ENCODE results near the gene DNAJC7.
"Not testable (repeated sequence)": the region's sequence is repeated elsewhere in the genome, so short reads cannot be mapped to it uniquely, and the experiment has no call there.

DNAJC7 gene

DNA sequence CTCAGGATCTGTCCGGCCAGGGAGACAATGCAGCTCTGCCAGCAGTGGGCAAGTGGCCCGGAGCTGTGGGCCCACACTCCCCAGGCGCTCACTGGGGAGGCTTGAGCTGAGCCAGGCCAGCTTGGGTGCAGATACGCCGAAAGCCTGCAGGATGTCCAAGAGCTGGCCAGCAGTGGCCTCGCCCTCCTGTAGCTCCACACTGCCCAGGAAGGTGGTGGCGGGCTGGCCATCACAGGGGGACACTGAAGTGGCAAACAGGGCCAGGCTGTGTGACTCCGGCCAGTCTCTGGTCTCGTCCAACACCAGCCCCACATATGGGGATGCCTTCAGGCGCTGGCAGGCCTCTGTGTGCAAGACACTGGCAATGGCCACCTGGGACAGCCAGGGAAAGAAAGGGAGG, 23.6 kb upstream of the DNAJC7 start:
- DNase-seq = no peak

- no peak for DNase-seq
Observed at GRCh38 chr17:42039794-42040763, 22.8 kb upstream of the DNAJC7 start.

GRCh38 chr17:42038221-42038973, 21.2 kb upstream of the DNAJC7 start:
- no peak for DNase-seq

GRCh38 chr17:42034059-42034458, 16.8 kb upstream of the DNAJC7 start:
- no peak for DNase-seq

GRCh38 chr17:42031584-42031983, 14.3 kb upstream of the DNAJC7 start:
- no peak for DNase-seq

DNA sequence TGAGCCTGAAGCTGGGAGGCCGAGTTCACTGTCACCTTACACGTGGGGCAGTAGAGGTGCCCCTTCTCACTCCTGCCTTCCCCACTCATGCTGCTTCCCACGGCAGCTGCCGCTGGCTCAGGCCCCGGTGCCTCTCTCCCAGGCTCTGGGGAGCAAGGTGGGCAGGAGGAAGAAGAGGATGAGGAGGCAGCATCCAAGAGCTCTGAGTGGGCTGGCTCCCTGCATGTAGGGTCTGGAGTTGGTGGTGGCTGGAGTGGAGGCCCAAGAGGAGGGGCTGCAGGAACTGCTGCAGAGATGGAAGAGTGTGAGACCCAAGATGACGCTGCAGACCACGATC, 11.5 kb upstream of the DNAJC7 start:
- DNase-seq = no peak

DNA sequence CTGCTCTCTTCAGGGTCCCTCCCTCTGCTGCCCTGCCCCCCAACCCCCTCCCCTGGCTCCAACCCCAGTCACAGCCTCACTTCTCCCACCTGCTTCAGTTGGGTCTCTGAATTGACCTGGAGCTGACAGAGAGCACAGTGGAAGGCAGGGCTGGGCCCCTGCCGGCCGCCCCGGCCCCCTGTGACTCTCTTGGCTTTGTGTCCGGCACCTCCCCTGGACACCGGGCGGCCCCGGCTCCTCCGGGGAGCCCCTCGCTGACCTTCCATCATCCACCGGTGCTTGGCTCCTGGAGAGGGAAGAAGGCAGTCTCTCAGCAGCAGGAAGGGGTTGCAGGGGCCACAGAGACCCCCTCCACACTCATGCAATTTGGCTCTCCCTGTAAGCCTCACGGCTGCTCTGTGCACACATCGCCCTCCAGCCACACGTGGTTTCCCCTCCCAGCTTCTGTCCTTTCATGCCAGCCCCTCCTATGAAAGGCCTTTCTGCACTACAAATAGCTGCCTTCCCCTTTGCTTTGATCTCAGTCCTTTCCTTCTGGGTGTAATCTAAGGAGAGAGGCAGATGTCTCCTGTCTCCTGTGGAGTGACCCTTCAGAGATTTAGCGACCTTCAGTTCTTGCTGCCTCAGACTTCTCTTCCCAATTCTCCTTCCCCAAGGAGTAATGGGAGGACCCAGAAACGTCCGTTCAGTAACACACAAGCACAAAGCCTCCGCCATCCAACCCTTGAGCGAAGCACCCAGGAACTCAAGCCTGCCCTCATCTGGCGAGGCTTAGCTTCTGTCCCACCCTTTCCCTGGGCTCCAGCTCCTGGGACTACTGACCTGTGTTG, 10.9 kb upstream of the DNAJC7 start:
- no peak for DNase-seq

DNA sequence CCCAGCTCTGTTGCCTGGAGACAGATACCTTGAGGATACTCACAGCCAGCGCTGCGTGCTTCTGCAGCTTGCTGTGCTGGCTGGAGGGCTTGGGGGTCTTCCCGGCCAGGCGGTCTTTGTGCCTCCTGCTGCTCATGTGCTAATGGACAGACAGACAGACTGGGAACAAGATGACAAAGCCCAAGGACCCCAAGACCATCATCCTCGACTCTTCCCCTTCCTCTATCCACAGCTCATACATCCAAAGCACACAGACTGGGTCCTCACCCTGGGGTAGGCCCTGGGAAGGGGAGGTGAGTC, 10.3 kb upstream of the DNAJC7 start:
- no peak for DNase-seq

DNA sequence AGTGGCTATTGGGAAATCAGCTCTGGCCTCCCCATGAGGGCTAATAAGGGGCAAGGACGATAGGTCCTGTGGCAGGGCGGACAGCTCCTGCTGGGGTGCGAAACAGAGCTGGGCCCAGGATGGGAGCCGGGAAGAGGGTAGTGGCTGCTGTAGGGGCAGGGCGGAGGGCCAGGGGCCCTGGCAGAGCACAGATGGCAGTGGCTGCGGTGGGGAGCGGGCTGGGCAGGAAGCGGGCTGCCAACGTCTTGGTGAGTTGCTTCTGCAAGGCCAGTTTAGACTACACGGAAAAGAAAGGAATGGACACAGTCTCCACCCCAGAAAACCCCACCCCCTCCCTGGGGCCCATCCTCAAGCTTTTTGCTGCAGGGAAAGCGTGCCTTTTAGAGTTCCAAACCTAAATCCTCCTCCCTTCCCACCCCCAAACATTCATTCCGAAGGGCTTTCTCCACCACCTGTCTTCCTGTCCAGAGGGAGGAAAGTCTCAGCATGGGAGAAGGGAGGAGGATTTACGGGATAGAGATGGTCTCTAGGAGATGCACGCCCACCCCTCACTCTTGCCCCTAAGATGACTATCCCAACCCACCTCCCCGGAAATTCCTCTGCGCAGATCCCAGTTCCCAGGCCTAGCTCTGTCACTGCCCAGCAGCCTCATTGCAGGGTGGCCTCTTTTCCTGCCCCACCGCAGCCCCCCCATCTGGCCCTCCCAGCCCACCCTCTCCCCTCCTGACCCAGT, 9.8 kb upstream of the DNAJC7 start:
- DNase-seq = no peak

DNA sequence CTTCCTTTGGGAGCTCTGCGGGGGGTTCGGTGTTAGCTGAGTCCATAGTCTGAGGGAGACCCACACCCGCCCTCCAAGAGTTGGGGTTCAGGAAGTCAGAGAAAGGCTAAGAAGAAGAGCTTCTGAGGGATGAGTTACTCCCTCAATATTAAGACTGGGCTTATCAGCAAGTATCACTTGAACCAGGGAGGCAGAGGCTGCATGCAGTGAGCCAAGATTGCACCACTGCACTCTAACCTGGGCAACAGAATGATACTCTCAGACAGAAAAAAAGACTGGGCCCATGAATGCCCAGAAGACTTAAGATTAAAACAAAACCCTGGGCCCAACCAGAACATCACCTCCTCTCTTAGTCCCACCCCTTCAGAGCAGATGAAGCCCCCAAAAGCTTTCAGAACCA, 8.7 kb upstream of the DNAJC7 start:
- DNase-seq = no peak

DNA sequence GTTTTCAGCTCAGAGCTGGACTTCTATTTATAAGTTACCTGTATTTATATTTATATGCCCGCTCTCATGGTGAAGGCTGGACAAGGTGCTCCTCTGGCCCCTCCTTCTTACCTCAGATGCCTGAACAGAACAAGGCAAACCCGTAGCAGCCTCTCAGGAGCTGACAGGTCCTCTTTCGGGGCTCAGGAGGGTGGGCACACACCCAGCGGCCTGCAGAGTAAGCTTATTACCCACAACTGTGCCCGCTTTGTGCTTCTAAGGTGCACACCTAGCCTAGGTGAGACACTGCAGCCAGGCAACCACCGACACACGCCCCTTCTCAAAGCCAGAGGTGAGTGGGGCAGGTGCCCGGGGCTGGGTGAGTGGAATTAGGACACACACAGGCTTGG, 7.9 kb upstream of the DNAJC7 start:
- no peak for DNase-seq

DNA sequence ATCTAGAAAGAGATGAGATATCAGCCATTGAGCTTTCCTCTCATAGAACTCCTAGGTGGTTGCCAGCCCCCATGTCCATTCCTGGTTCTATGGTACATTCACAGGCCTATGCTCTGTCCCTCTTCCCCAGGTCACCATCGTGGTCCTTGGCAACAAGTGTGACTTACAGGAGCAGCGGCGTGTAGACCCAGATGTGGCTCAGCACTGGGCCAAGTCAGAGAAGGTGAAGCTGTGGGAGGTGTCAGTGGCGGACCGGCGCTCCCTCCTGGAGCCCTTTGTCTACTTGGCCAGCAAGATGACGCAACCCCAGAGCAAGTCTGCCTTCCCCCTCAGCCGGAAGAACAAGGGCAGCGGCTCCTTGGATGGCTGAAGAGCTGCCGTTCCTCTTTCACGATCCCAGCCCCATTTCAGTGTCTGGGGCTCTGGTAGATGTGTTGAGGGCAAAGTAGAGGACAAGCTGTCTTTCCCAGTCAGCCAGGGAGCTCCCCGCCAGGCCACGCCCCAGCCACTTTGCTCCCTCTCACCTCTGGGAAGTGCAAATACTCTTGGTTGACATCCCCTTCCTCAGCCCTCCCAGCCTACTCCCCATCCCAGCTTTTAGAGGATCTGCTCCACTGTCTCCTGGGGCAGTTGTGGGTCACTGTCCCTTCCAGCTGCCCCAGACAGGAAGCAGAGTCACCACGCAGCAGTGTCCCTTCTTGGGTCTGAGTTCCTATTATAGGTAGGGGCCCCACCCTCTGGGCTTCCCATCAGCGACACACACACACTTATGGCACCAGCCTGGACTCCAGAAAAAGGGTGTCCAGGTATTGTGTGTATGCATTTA, 6.5 kb upstream of the DNAJC7 start:
- no peak for DNase-seq

DNA sequence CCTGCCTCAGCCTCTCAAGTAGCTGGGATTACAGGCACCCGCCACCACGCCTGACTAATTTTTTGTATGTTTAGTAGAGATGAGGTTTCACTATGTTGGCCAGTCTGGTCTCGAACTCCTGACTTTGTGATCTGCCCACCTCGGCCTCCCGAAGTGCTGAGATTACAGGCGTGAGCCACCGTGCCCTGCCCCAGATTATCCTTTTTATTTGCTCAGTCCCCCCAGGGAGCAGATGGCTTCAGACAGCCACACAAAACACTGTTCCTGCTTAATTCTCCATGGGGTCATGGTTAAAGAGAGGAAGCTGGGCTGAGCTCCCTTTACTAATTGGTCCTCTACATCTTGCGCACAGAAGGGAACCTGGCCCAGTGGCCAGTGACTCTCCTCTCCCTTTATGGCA, 3.6 kb upstream of the DNAJC7 start:
- not testable (repeated sequence) for DNase-seq

DNA sequence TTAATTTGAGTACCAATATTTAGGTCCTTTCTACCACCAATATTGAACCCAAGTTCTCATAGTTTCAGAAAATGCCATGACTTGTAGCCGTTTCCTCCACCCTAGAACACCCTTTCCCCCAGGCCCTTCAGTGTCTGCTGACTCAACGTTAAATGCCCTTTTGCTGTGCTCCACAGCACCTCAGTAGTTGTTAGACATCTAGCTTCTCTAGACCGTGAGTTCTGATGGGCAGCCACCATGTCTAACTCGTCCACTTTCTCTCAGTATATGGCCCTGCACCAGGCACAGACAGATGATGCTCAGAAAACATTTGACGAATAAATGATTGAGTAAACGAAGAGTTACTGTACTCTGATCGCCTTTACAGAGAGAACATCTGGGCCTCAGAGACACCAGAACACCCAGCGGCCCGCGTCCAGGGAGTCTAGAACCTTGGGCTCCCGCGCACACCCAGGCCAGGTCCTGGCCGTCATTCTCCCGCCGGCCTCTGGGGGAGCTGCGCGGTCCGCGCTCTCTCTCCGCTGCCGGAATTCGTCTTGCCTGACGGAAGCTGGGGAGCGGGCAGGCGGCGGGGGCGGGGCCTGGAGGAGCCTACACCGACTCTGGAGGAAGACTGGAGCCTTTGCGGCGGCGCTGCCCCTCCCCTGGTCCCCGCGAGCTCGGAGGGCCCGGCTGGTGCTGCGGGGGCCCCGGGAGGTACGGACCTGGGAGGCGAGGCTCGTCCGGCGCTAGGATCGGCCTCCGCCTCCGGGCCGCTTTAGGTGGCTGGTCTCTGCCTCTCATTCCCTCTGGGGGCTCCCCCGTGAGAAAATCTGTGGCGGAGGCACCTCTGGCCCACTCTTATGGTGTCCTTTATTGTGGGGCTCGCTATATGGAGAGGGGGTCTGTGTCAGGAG, 2.5 kb upstream of the DNAJC7 start, which contains the start of gene NKIRAS2:
Gene NKIRAS2 (plus strand): TSS at position 582 of the 896 bp plus-strand sequence. CDS start 1,488 bp downstream, outside the sequence.
- DNase-seq = peak; percentile 83 to 93 (median 86)

DNA sequence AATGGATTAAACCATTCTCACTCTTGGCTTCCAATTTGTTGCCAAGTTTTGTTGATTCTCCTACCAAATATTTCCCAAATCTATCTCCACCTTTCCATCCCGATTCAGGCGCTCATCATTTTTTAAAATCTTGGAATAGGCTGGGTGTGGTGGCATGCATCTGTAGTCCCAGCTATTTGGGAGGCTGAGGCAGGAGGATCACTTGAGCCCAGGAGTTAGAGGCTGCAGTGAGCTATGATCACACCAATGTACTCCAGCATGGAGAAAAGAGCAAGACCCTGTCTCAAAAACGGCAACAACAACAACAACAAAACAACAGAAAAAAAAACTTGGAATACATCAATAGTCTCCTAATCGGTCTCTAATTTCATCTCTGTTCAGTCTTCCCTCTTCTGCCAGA, 1.7 kb upstream of the DNAJC7 start:
- DNase-seq = no peak

DNA sequence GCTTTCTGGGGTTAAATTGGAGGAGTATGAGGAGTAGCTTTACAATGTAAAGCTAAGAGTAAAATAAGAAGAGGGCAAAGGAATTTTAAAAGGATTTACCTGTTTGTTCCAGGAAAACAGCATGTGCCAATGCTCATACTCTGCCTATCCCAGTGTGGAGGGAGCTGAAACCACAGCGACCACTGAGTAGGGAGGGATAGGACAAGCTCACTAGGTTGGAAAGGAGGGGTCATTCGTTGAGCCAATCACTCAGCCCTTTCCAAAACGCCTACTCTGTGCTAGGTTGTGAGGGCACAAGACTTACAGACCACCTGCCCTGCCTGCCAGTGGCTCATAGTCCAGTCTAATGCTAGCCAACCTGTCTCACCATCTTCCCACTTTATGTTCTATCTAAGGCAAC, 1.1 kb upstream of the DNAJC7 start:
- DNase-seq = no peak

DNA sequence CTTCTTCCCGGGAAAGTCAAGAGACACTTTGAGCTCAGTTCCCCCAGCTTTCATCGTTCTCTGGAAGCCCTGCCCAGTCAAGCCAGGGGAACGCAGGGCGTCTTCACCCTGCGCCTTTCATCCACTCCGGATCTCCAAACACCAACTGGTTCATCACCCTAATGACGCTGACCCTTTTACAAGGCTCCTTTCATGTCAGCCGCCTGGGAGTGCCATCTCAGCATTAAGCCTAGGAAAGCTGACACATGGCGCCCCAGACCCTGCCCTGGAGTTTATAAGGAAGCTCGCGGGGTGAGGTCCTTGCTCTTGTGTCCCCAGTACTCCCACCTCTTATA, 594 bp upstream of the DNAJC7 start:
- peak in 1 of 6 experiments; percentile 23 for DNase-seq

DNA sequence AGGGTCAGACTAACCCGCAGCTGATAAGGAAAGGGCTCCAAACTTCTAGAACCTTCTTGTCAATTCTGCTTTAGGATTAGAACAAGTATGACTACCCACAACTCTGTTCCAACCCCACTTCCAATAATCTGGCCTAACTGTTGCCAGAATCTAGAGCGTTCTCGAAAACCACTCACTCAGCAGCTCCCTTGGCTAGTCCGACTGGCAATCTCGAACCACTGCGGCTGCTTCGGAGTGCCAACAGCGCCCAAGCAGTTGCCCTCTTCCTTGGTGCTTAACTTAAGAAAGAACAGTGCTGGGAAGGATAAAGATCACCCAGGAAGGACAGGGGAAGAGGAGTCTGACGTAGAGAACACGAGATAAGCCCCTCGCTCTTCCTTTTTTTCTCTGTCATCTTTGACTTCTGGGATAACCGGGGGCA, 818 bp downstream of the DNAJC7 start:
- peak in 1 of 6 experiments; percentile 46 for DNase-seq

DNA sequence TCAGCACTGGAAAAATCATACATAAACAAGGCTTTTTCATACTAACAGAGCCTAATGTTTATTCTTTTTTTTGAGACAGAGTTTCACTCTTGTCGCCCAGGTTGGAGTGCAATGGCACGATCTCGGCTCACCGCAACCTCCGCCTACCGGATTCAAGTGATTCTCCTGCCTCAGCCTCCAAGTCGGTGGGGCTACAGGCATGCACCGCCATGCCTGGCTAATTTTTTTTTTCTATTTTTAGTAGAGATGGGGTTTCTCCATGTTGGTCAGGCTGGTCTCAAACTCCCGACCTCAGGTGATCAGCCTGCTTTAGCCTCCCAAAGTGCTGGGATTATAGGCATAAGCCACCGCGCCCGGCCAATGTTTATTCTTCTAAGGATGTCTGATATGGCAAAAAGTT, 3.5 kb downstream of the DNAJC7 start:
- not testable (repeated sequence) for DNase-seq

- DNase-seq = not testable (repeated sequence)
Observed at GRCh38 chr17:42012363-42012762, 4.9 kb downstream of the DNAJC7 start.
